Spleen (tissue), 7 donors: ENCODE measurements around the gene OSGIN1.

Experiments
- POLR2A ChIP-seq, 3 donors: fragments of 450-650 bp; IDR thresholded peaks; one replicate each; pipeline ENCODE4 v1.5.1; 2017; ENCODE audit warnings: antibody characterized with exemption in 3 of 3, mild to moderate bottlenecking in 1 of 3
- TF ChIP-seq, protein P1 (sequence below), 11 experiments: fragments of 200-600 bp in 7 of 11; fragments of 450-650 bp in 4 of 11; sonication (generic) in 4 of 11; IDR thresholded peaks in 8 of 11; conservative IDR thresholded peaks in 3 of 11; 1 replicate in 7 of 11; 2 replicates in 4 of 11; pipeline versions ENCODE4 v1.4.0 to v1.8.0; 2016 to 2021; ENCODE audit warnings: antibody characterized with exemption in 11 of 11, inconsistent platforms in 4 of 11, mild to moderate bottlenecking in 1 of 11
- donor health status: DM: no; HTN: no; CAD: no; lungs with moderate emphysema.
- donor health status: DM: no; HTN: no; CAD: no.
- donor health status: DM: no; HTN: no; CAD: no.

DNA sequence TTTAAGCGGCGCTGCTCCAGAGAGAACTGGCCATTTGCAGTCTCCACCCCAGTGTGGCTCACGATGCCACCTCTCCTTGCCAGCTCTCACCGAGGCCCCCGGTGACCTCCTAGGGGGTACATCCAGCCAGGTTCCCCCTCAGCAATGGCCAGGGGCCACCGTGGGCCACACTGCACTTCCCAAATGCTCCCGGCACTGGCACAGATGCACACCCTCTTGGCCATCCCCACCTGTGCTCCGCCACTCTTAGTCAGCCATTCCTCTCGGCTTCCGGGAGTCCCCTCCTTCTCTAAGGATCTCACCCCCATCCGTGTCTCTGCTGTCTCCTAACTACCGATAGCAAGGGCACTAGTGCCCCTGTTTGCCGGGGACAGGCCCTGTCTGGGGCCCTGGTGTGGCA, 28.4 kb upstream of the OSGIN1 start:
- TF ChIP-seq, protein P1, sequence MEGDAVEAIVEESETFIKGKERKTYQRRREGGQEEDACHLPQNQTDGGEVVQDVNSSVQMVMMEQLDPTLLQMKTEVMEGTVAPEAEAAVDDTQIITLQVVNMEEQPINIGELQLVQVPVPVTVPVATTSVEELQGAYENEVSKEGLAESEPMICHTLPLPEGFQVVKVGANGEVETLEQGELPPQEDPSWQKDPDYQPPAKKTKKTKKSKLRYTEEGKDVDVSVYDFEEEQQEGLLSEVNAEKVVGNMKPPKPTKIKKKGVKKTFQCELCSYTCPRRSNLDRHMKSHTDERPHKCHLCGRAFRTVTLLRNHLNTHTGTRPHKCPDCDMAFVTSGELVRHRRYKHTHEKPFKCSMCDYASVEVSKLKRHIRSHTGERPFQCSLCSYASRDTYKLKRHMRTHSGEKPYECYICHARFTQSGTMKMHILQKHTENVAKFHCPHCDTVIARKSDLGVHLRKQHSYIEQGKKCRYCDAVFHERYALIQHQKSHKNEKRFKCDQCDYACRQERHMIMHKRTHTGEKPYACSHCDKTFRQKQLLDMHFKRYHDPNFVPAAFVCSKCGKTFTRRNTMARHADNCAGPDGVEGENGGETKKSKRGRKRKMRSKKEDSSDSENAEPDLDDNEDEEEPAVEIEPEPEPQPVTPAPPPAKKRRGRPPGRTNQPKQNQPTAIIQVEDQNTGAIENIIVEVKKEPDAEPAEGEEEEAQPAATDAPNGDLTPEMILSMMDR (IDR thresholded peaks at IDR 0.05 in 8 of 11, conservative IDR thresholded peaks at IDR 0.05 in 3 of 11) = no peak
- TF ChIP-seq POLR2A (IDR thresholded peaks at IDR 0.05) = no peak
